ENCODE data around the gene RAB7B. TPM values are rescaled to one million over a fixed set of nuclear protein-coding genes. Genes with fewer than 3 reads are reported as not detected.

The RAB7B gene
- total RNA-seq, 3 donors from 2014 or later (not counting 1 experiment from before 2014, with no cell fraction given): 0.19 TPM; not detected in 2

GRCh38 chr1:205963352-205964155 lies 39.6 kb downstream of the RAB7B start:
- WGBS (ENCODE audit: insufficient coverage): 84% methylated on average over 16 of the region's 16 CpGs
- Histone ChIP-seq H3K9me3 (ENCODE audit: control insufficient read depth, insufficient read depth, low read length) (no peaks in the 10 kb centered on the region), H3K4me3 (ENCODE audit: low read length) (no peak overlapping the region), H3K36me3 (ENCODE audit: control insufficient read depth, insufficient read depth, low read length) (no peaks in the 10 kb centered on the region), H3K27ac (ENCODE audit: low read length) (no peak overlapping the region), H3K27me3 (ENCODE audit: control insufficient read depth, insufficient read depth, low read length) (no peaks in the 10 kb centered on the region), H3K4me1 (ENCODE audit: control insufficient read depth, insufficient read depth, low read length) (no peaks in the 10 kb centered on the region)
- ATAC-seq: no peak
- Mint-ChIP-seq H3K27me3 (ENCODE audit: low read depth in 2 of 2) (peaks cover 10 to 14% of the 10 kb centered on the region in 2 donors), H3K4me1 (no peaks in the 10 kb centered on the region), H3K36me3 (no peaks in the 10 kb centered on the region), H3K27ac (no peak overlapping the region), H3K9me3 (no peaks in the 10 kb centered on the region), H3K4me3 (no peak overlapping the region)
- DNase-seq: no peak
- intact Hi-C loops (cut with micrococcal nuclease): no loop called here
- TF ChIP-seq CTCF (IDR thresholded peaks at IDR 0.05): no peak

- Histone ChIP-seq H3K9me3 (ENCODE audit: control insufficient read depth, insufficient read depth, low read length) (no peaks in the 10 kb centered on the region), H3K27me3 (ENCODE audit: control insufficient read depth, insufficient read depth, low read length) (no peaks in the 10 kb centered on the region), H3K36me3 (ENCODE audit: control insufficient read depth, insufficient read depth, low read length) (no peaks in the 10 kb centered on the region), H3K27ac (ENCODE audit: low read length) (no peak overlapping the region), H3K4me3 (ENCODE audit: low read length) (no peak overlapping the region), H3K4me1 (ENCODE audit: control insufficient read depth, insufficient read depth, low read length) (no peaks in the 10 kb centered on the region)
- intact Hi-C loops (cut with micrococcal nuclease): no loop called here
- no peaks in the 10 kb centered on the region for H3K9me3 Mint-ChIP-seq
- H3K4me1 Mint-ChIP-seq: no peaks in the 10 kb centered on the region
- H3K36me3 Mint-ChIP-seq: no peaks in the 10 kb centered on the region
- DNase-seq (no peak), ATAC-seq (no peak)
- H3K4me3 Mint-ChIP-seq: no peak overlapping the region
- H3K27ac Mint-ChIP-seq: no peak overlapping the region
- no peak for TF ChIP-seq CTCF (IDR thresholded peaks at IDR 0.05)
- peaks cover 10 to 14% of the 10 kb centered on the region in 2 donors for H3K27me3 Mint-ChIP-seq (ENCODE audit: low read depth in 2 of 2)
- WGBS (ENCODE audit: insufficient coverage): 82% methylated on average over 6 of the region's 6 CpGs
These were observed 40.4 kb downstream of the RAB7B start for GRCh38 chr1:205962821-205963221.

GRCh38 chr1:205961991-205962820 lies 41.0 kb downstream of the RAB7B start:
- Histone ChIP-seq H3K9me3 (ENCODE audit: control insufficient read depth, insufficient read depth, low read length) (no peaks in the 10 kb centered on the region), H3K4me1 (ENCODE audit: control insufficient read depth, insufficient read depth, low read length) (no peaks in the 10 kb centered on the region), H3K36me3 (ENCODE audit: control insufficient read depth, insufficient read depth, low read length) (no peaks in the 10 kb centered on the region), H3K27me3 (ENCODE audit: control insufficient read depth, insufficient read depth, low read length) (no peaks in the 10 kb centered on the region), H3K4me3 (ENCODE audit: low read length) (no peak overlapping the region), H3K27ac (ENCODE audit: low read length) (no peak overlapping the region)
- Mint-ChIP-seq H3K4me3 (no peak overlapping the region), H3K27ac (no peak overlapping the region), H3K9me3 (no peaks in the 10 kb centered on the region), H3K27me3 (ENCODE audit: low read depth in 2 of 2) (peaks cover 10 to 14% of the 10 kb centered on the region in 2 donors), H3K36me3 (no peaks in the 10 kb centered on the region), H3K4me1 (no peaks in the 10 kb centered on the region)
- DNase-seq (no peak), ATAC-seq (no peak)
- TF ChIP-seq CTCF (IDR thresholded peaks at IDR 0.05): no peak
- intact Hi-C loops (cut with micrococcal nuclease): no loop called here
- 75% methylated on average over 7 of the region's 9 CpGs for whole genome bisulfite sequencing (ENCODE audit: insufficient coverage)

Measured in natural killer cell (primary cell).